Brain pericyte (primary cell): Measurements from ENCODE around the gene EFCAB8.
"Not testable (repeated sequence)": the region's sequence is repeated elsewhere in the genome, so short reads cannot be mapped to it uniquely, and the experiment has no call there.

ENCODE experiments used
- DNase-seq: peaks from one replicate; pipeline ENCODE4 v3.0.0-alpha.2; 2012; ENCODE audit warnings: low read depth, low spot score

Gene EFCAB8

GRCh38 chr20:32841174-32841573 lies 17.5 kb upstream of the EFCAB8 start:
- no peak for DNase-seq

GRCh38 chr20:32841632-32842031 lies 17.1 kb upstream of the EFCAB8 start:
- DNase-seq = no peak

GRCh38 chr20:32842688-32843524 lies 15.8 kb upstream of the EFCAB8 start:
- no peak for DNase-seq

GRCh38 chr20:32845786-32846185 lies 12.9 kb upstream of the EFCAB8 start:
- DNase-seq = no peak

GRCh38 chr20:32846852-32847251 lies 11.9 kb upstream of the EFCAB8 start:
- DNase-seq = no peak

- DNase-seq = no peak
These were observed 10.8 kb upstream of the EFCAB8 start for GRCh38 chr20:32847964-32848363.

- DNase-seq = no peak
These were observed 9.9 kb upstream of the EFCAB8 start for GRCh38 chr20:32848846-32849245.

- no peak for DNase-seq
These were observed 9.1 kb upstream of the EFCAB8 start for GRCh38 chr20:32849577-32849976.

GRCh38 chr20:32855387-32855786 lies 3.3 kb upstream of the EFCAB8 start:
- no peak for DNase-seq

GRCh38 chr20:32858189-32858588 lies 534 bp upstream of the EFCAB8 start:
- DNase-seq = no peak

GRCh38 chr20:32861446-32861845 lies 2.7 kb downstream of the EFCAB8 start:
- DNase-seq = no peak

GRCh38 chr20:32869562-32869961 lies 10.8 kb downstream of the EFCAB8 start:
- DNase-seq = no peak

- not testable (repeated sequence) for DNase-seq
These were observed 11.8 kb downstream of the EFCAB8 start for GRCh38 chr20:32870526-32870925.

GRCh38 chr20:32870985-32871384 lies 12.3 kb downstream of the EFCAB8 start:
- no peak for DNase-seq

GRCh38 chr20:32871627-32872160 lies 13.0 kb downstream of the EFCAB8 start:
- DNase-seq = no peak

GRCh38 chr20:32872266-32872665 lies 13.5 kb downstream of the EFCAB8 start:
- DNase-seq = no peak

GRCh38 chr20:32875673-32876072 lies 16.9 kb downstream of the EFCAB8 start:
- no peak for DNase-seq

- no peak for DNase-seq
These were observed 18.8 kb downstream of the EFCAB8 start for GRCh38 chr20:32877507-32877906.

- DNase-seq = no peak
These were observed 20.1 kb downstream of the EFCAB8 start for GRCh38 chr20:32878820-32879219.

GRCh38 chr20:32879538-32879937 lies 20.8 kb downstream of the EFCAB8 start:
- DNase-seq = no peak

GRCh38 chr20:32880635-32881034 lies 21.9 kb downstream of the EFCAB8 start:
- no peak for DNase-seq

- no peak for DNase-seq
These were observed 24.4 kb downstream of the EFCAB8 start for GRCh38 chr20:32883081-32883480.

GRCh38 chr20:32885185-32885584 lies 26.5 kb downstream of the EFCAB8 start:
- DNase-seq = no peak
